Lung (tissue), 12 donors: ENCODE results near the gene PLEKHA6. TPM values are rescaled to one million over a fixed set of nuclear protein-coding genes. Genes with fewer than 3 reads are reported as not detected.
"Not testable (repeated sequence)": the region's sequence is repeated elsewhere in the genome, so short reads cannot be mapped to it uniquely, and the experiment has no call there.

Source experiments
- ATAC-seq: fragments of 200-7000 bp; cut with Tn5 transposase; one replicate; pipeline ENCODE4 v1.9.1; 2020; ENCODE audit warnings: moderate number of reproducible peaks; ENCODE audit not compliant: insufficient read depth, low FRiP score
- DNase-seq, 3 donors: peaks; one replicate each; pipeline ENCODE4 v3.0.0-alpha.2; 2013 to 2017
- H3K27ac ChIP-seq, 2 donors: one replicate each; pipeline ENCODE4 v1.5.1; 2013; ENCODE audit warnings: mild to moderate bottlenecking in 2 of 2, moderate library complexity in 2 of 2, control low read depth in 1 of 2, inconsistent platforms in 1 of 2, low read depth in 1 of 2, low read length in 1 of 2
- H3K27me3 ChIP-seq, 3 donors: one replicate each; pipeline ENCODE4 v1.5.1; 2013; ENCODE audit warnings: low read length in 2 of 3; ENCODE audit not compliant: control insufficient read depth in 3 of 3, insufficient read depth in 3 of 3
- H3K36me3 ChIP-seq, 4 donors: one replicate each; pipeline ENCODE4 v1.5.1; 2013; ENCODE audit warnings: low read length in 4 of 4, mild to moderate bottlenecking in 1 of 4, moderate library complexity in 1 of 4; ENCODE audit not compliant: control insufficient read depth in 4 of 4, insufficient read depth in 4 of 4
- H3K4me1 ChIP-seq, 5 donors: one replicate each; pipeline ENCODE4 v1.5.1; 2013; ENCODE audit warnings: low read length in 5 of 5, mild to moderate bottlenecking in 2 of 5, moderate library complexity in 1 of 5; ENCODE audit not compliant: control insufficient read depth in 5 of 5, insufficient read depth in 5 of 5
- H3K4me3 ChIP-seq: one replicate; pipeline ENCODE4 v1.5.1; 2013; ENCODE audit warnings: mild to moderate bottlenecking, control low read depth, moderate library complexity
- H3K9ac ChIP-seq, 2 donors: one replicate each; pipeline ENCODE4 v1.5.1; 2013; ENCODE audit warnings: low read length in 2 of 2, control low read depth in 1 of 2; ENCODE audit not compliant: insufficient read depth in 1 of 2
- H3K9me3 ChIP-seq, 4 donors: one replicate each; pipeline ENCODE4 v1.5.1; 2013; ENCODE audit warnings: low read length in 3 of 4, mild to moderate bottlenecking in 1 of 4, moderate library complexity in 1 of 4; ENCODE audit not compliant: control insufficient read depth in 4 of 4, insufficient read depth in 3 of 4
- CTCF ChIP-seq: IDR thresholded peaks from 2 replicates; pipeline ENCODE4 v1.5.1; 2012; ENCODE audit warnings: mild to moderate bottlenecking; ENCODE audit errors: control extremely low read depth, extremely low read depth
- WGBS, 2 donors: extraction: QIAGEN DNeasy Blood & Tissue Kit; methylation state at CpG; one replicate each; pipeline ENCODE4 v1.1.7; 2013; 5-methylcytosine and 5-hydroxymethylcytosine counted together
- polyA plus RNA-seq, 2 donors: library from polyadenylated mRNA; stranded (reverse); fragments of 200-250 nt; gene quantifications; one replicate each; pipeline ENCODE4 v1.2.1, GENCODE V29; 2013
- total RNA-seq, 2 donors: library from RNA; depleted of rRNA in 1 of 2; stranded (reverse); fragments of >200 nt in 1 of 2; gene quantifications; one replicate each; pipeline ENCODE4 v1.2.1, GENCODE V29; 2014 to 2021
- donor health status: control.
- donor health status: control.
- donor health status: Bipolar disorder and iron deficiency.
- donor health status: healthy.
- donor health status: DM: yes; HTN: yes; CAD: no.

Gene PLEKHA6
- total and polyA plus RNA-seq, 4 donors, result 0.88 to 10.5 (median 3.3) TPM

DNA sequence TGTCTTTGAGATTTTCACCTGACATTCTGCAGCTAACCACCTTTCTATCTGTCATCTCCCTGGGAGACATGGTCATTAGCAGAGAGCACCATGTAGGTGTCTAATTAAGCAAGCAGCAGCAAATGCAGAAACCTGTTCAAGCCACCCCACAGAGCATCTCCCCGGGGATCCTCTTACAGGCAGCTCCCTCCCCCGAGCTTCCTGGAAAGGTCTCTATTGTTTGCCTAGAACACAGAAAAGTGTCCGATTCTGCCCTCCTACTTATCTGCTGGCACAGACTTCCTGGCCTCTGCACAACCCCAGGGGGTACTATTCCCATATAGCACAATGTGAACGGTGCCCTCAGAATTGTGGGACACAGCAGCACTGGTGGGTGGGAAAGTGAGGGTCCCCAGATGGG, 46.1 kb downstream of the PLEKHA6 start:
- Histone ChIP-seq H3K27me3 (no peaks in the 10 kb centered on the region), H3K9ac (no peak overlapping the region), H3K27ac (no peak overlapping the region), H3K9me3 (no peaks in the 10 kb centered on the region), H3K4me3 (no peak overlapping the region), H3K4me1 (peaks cover 0 to 7% (median 3%) of the 10 kb centered on the region in 5 donors), H3K36me3 (no peaks in the 10 kb centered on the region)
- no peak for TF ChIP-seq CTCF
- ATAC-seq (no peak), DNase-seq (no peak)
- WGBS, 2 donors, result 17 to 22% methylated on average over 4 of the region's 4 CpGs

GRCh38 chr1:204310970-204311369, 48.8 kb downstream of the PLEKHA6 start:
- 93 to 97% methylated on average over 4 of the region's 4 CpGs for WGBS, 2 donors
- H3K4me3 ChIP-seq, H3K27me3 ChIP-seq: not testable (repeated sequence)

DNA sequence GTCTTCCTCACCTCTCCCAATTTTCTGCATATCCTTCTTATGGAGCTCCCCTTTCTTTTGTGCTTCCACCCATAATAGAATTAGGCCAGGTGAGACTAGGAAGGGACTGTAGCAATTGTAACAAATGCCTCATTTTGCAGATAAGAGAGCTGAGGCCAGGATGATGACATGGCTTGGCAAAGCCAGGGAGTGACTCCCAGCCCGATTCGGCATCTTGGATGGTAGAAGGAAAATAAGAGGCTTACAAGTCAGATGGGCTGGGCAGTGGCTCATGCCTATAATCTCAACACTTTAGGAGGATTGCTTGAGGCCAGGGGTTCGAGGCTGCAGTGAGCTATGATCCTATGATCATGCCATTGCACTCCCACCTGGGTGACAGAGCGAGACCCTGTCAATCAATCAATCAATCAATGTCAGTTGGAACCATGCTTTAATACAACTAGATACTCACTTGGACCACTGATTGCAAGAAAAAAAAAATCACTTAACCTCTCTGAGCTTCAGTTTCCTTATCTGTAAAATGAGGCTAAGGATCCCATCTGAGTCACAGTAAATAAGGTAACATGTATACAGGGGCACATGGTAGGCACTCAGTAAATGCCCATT, 51.6 kb downstream of the PLEKHA6 start:
- ATAC-seq (no peak), DNase-seq (no peak)
- Histone ChIP-seq H3K4me1 (peaks cover 0 to 18% (median 9%) of the 10 kb centered on the region in 5 donors), H3K27ac (no peak overlapping the region), H3K27me3 (no peaks in the 10 kb centered on the region), H3K9ac (peak overlapping the region in 1 of 2 donors; percentile 38), H3K36me3 (no peaks in the 10 kb centered on the region), H3K9me3 (no peaks in the 10 kb centered on the region), H3K4me3 (no peak overlapping the region)
- 50 to 89% methylated on average over 4 of the region's 4 CpGs for WGBS, 2 donors
- no peak for TF ChIP-seq CTCF

More at GRCh38 chr1:204310970-204311369, 48.8 kb downstream of the PLEKHA6 start:
- H3K36me3 ChIP-seq, H3K9me3 ChIP-seq, ATAC-seq, DNase-seq, H3K9ac ChIP-seq, H3K27ac ChIP-seq: not testable (repeated sequence)
- H3K4me1 ChIP-seq, result peaks cover 6 to 18% (median 9%) of the 10 kb centered on the region in 5 donors

DNA sequence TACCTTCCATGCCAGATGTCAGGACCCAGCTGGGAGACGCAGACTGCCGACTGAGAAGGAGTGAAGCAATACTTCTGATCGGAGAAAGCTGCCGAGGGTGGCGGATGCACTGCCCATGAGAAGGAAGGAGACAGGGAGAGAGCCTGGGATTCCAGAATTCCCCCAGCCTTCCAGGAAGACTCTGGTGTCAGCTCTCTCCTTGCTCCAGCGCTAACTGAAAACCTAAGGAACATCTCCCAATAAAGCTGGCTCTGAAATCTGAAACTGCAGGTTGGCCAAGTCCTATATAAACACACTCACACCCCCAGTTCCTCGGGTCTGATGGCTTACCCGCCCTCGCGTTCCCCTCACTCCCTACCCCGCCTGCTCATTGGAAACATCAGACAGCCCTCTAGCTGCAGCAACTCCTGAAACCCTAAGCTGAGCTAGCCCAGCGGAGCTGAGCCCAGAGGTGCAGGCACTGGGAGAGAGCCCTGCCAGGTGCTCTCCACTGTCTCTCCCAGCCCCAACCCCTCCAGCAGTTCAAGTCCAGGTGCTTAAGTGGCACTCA, 52.3 kb downstream of the PLEKHA6 start:
- peak overlapping the region in 1 of 2 donors; percentile 38 for H3K9ac ChIP-seq
- peak; percentile 75 to 85 (median 82) for DNase-seq

More for the DNA sequence above, 52.3 kb downstream of the PLEKHA6 start:
- Histone ChIP-seq H3K36me3 (no peaks in the 10 kb centered on the region), H3K4me1 (peaks cover 0 to 18% (median 9%) of the 10 kb centered on the region in 5 donors), H3K27ac (peak overlapping the region in 1 of 2 donors; percentile 23), H3K4me3 (no peak overlapping the region), H3K9me3 (no peaks in the 10 kb centered on the region), H3K27me3 (no peaks in the 10 kb centered on the region)
- peak; percentile 58 for ATAC-seq
- 42 to 80% methylated on average over 12 of the region's 12 CpGs for WGBS, 2 donors
- no peak for TF ChIP-seq CTCF
